SK-N-SH (cell line): ENCODE results near the gene PIGL.

Source experiments
- CTCF ChIP-seq: fragments of 200-600 bp; sonication (generic); IDR thresholded peaks from 2 replicates; pipeline ENCODE4 v1.6.1; 2017; ENCODE audit warnings: antibody characterized with exemption, mild to moderate bottlenecking, moderate library complexity
- EP300 ChIP-seq, 2 experiments: IDR thresholded peaks; 2 replicates each; pipeline versions ENCODE4 v1.4.0 to v1.6.1; 2012; ENCODE audit warnings: borderline replicate concordance in 1 of 2, low read depth in 1 of 2, low read length in 1 of 2
- FOSL2 ChIP-seq: IDR thresholded peaks from 2 replicates; pipeline ENCODE4 v1.4.0; 2012; ENCODE audit warnings: low read depth, mild to moderate bottlenecking, moderate library complexity, borderline replicate concordance
- IRF3 ChIP-seq: fragments of 150-350 bp; IDR thresholded peaks from 2 replicates; pipeline ENCODE4 v1.6.1; 2016; ENCODE audit warnings: mild to moderate bottlenecking, low read depth, low read length
- MXI1 ChIP-seq: IDR thresholded peaks from 2 replicates; pipeline ENCODE4 v1.6.1; 2012; ENCODE audit warnings: mild to moderate bottlenecking, low read depth, low read length, improper control_type of control experiment
- NFIC ChIP-seq: IDR thresholded peaks from 2 replicates; pipeline ENCODE4 v1.4.0; 2012; ENCODE audit warnings: borderline replicate concordance
- POLR2AphosphoS5 ChIP-seq: IDR thresholded peaks from 2 replicates; pipeline ENCODE4 v1.6.1; 2012; ENCODE audit warnings: low read depth, low read length
- RAD21 ChIP-seq: IDR thresholded peaks from 2 replicates; pipeline ENCODE4 v1.6.1; 2012; ENCODE audit warnings: mild to moderate bottlenecking, low read length
- RCOR1 ChIP-seq: fragments of 150-350 bp; IDR thresholded peaks from 2 replicates; pipeline ENCODE4 v1.6.1; 2017; ENCODE audit warnings: antibody characterized with exemption, low read length
- REST ChIP-seq: IDR thresholded peaks from 2 replicates; pipeline ENCODE4 v1.6.1; 2012; ENCODE audit warnings: mild to moderate bottlenecking, low read depth, low read length, moderate library complexity
- SIN3A ChIP-seq: IDR thresholded peaks from 2 replicates; pipeline ENCODE4 v1.6.1; 2012; ENCODE audit warnings: low read depth, mild to moderate bottlenecking, low read length, moderate library complexity, borderline replicate concordance
- TAF1 ChIP-seq: IDR thresholded peaks from 2 replicates; pipeline ENCODE4 v1.6.1; 2012; ENCODE audit warnings: low read depth, mild to moderate bottlenecking, low read length, moderate library complexity, borderline replicate concordance
- TEAD4 ChIP-seq: IDR thresholded peaks from 2 replicates; pipeline ENCODE4 v1.4.0; 2012; ENCODE audit warnings: mild to moderate bottlenecking, borderline replicate concordance; ENCODE audit not compliant: insufficient read depth
- USF2 ChIP-seq: fragments of 150-350 bp; IDR thresholded peaks from 2 replicates; pipeline ENCODE4 v1.6.1; 2017; ENCODE audit warnings: antibody characterized with exemption, low read length, low read depth, borderline replicate concordance

GRCh38 chr17:16345565-16345964 lies 128.6 kb downstream of the PIGL start:
- no peak for TF ChIP-seq SIN3A
- TF ChIP-seq CTCF = no peak
- TF ChIP-seq RAD21 = no peak
- TF ChIP-seq IRF3 = no peak
- TF ChIP-seq REST = no peak
- no peak for TF ChIP-seq NFIC
- no peak for TF ChIP-seq EP300 (IDR thresholded peaks at IDR 0.05; ENCODE audit: borderline replicate concordance in 1 of 2, low read depth in 1 of 2, low read length in 1 of 2)
- no peak for TF ChIP-seq TAF1
- TF ChIP-seq FOSL2 = no peak
- TF ChIP-seq POLR2AphosphoS5 = no peak
- TF ChIP-seq TEAD4 = no peak
- TF ChIP-seq RCOR1 = no peak
- no peak for TF ChIP-seq USF2
- no peak for TF ChIP-seq MXI1
